ENCODE measurements around the gene SMCR8. TPM values are rescaled to one million over a fixed set of nuclear protein-coding genes. Genes with fewer than 3 reads are reported as not detected.

Gene SMCR8
- polyA plus RNA-seq, 1 of the 3 experiments (the other 2 are of a cell fraction) = 5.6 TPM

GRCh38 chr17:18309202-18309601 lies 5.9 kb upstream of the SMCR8 start:
- no peak overlapping the region for H3K4me2 ChIP-seq
- no peak overlapping the region for H3K27ac ChIP-seq (ENCODE audit: low read depth in 2 of 2, low read length in 1 of 2)
- H3K4me3 ChIP-seq (ENCODE audit: low read depth in 2 of 2, low read length in 1 of 2) = no peak overlapping the region
- H3K27me3 ChIP-seq (ENCODE audit: insufficient read depth) = no peaks in the 10 kb centered on the region
- no peak overlapping the region for H3K9ac ChIP-seq
- WGBS (ENCODE audit: low lambda C conversion rate) = 91% methylated on average over 4 of the region's 4 CpGs
- H4K20me1 ChIP-seq (ENCODE audit: insufficient read depth) = peaks cover 15% of the 10 kb centered on the region
- H3K9me3 ChIP-seq = no peaks in the 10 kb centered on the region
- peaks cover 43 to 46% of the 10 kb centered on the region in 2 experiments for H3K36me3 ChIP-seq (replicated peaks in 1 of 2; ENCODE audit: control insufficient read depth in 1 of 2, insufficient read depth in 2 of 2, low read length in 1 of 2)
- H3F3A ChIP-seq (replicated peaks; ENCODE audit: insufficient read depth) = peaks cover 4% of the 10 kb centered on the region
- TF ChIP-seq TEAD4 (IDR thresholded peaks at IDR 0.05; ENCODE audit: borderline replicate concordance, insufficient read depth) (no peak), POLR2AphosphoS5 (IDR thresholded peaks at IDR 0.05; ENCODE audit: low read depth, low read length) (no peak), EZH2phosphoT487 (IDR thresholded peaks at IDR 0.05; ENCODE audit: borderline replicate concordance, low read depth) (no peak), MEF2A (IDR thresholded peaks at IDR 0.05; ENCODE audit: borderline replicate concordance, low read depth) (no peak), MXI1 (IDR thresholded peaks at IDR 0.05; ENCODE audit: low read depth, low read length) (no peak), FOSL2 (IDR thresholded peaks at IDR 0.05; ENCODE audit: borderline replicate concordance, low read depth) (no peak), RCOR1 (IDR thresholded peaks at IDR 0.05; ENCODE audit: low read length) (no peak), EP300 (IDR thresholded peaks at IDR 0.05; ENCODE audit: borderline replicate concordance in 1 of 2, low read depth in 1 of 2, low read length in 1 of 2) (no peak), FOXJ3 (CRISPR knock-in tag; IDR thresholded peaks at IDR 0.05) (no peak), MAX (IDR thresholded peaks at IDR 0.05; ENCODE audit: low read depth) (no peak), IRF3 (IDR thresholded peaks at IDR 0.05; ENCODE audit: low read depth, low read length) (no peak)
- TF ChIP-seq, protein P1, sequence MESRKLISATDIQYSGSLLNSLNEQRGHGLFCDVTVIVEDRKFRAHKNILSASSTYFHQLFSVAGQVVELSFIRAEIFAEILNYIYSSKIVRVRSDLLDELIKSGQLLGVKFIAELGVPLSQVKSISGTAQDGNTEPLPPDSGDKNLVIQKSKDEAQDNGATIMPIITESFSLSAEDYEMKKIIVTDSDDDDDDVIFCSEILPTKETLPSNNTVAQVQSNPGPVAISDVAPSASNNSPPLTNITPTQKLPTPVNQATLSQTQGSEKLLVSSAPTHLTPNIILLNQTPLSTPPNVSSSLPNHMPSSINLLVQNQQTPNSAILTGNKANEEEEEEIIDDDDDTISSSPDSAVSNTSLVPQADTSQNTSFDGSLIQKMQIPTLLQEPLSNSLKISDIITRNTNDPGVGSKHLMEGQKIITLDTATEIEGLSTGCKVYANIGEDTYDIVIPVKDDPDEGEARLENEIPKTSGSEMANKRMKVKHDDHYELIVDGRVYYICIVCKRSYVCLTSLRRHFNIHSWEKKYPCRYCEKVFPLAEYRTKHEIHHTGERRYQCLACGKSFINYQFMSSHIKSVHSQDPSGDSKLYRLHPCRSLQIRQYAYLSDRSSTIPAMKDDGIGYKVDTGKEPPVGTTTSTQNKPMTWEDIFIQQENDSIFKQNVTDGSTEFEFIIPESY (IDR thresholded peaks at IDR 0.05; ENCODE audit: borderline replicate concordance, low read depth) = no peak
- TF ChIP-seq, protein P2, sequence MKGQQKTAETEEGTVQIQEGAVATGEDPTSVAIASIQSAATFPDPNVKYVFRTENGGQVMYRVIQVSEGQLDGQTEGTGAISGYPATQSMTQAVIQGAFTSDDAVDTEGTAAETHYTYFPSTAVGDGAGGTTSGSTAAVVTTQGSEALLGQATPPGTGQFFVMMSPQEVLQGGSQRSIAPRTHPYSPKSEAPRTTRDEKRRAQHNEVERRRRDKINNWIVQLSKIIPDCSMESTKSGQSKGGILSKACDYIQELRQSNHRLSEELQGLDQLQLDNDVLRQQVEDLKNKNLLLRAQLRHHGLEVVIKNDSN (IDR thresholded peaks at IDR 0.05; ENCODE audit: borderline replicate concordance, low read depth) = no peak
- TF ChIP-seq, protein P3, sequence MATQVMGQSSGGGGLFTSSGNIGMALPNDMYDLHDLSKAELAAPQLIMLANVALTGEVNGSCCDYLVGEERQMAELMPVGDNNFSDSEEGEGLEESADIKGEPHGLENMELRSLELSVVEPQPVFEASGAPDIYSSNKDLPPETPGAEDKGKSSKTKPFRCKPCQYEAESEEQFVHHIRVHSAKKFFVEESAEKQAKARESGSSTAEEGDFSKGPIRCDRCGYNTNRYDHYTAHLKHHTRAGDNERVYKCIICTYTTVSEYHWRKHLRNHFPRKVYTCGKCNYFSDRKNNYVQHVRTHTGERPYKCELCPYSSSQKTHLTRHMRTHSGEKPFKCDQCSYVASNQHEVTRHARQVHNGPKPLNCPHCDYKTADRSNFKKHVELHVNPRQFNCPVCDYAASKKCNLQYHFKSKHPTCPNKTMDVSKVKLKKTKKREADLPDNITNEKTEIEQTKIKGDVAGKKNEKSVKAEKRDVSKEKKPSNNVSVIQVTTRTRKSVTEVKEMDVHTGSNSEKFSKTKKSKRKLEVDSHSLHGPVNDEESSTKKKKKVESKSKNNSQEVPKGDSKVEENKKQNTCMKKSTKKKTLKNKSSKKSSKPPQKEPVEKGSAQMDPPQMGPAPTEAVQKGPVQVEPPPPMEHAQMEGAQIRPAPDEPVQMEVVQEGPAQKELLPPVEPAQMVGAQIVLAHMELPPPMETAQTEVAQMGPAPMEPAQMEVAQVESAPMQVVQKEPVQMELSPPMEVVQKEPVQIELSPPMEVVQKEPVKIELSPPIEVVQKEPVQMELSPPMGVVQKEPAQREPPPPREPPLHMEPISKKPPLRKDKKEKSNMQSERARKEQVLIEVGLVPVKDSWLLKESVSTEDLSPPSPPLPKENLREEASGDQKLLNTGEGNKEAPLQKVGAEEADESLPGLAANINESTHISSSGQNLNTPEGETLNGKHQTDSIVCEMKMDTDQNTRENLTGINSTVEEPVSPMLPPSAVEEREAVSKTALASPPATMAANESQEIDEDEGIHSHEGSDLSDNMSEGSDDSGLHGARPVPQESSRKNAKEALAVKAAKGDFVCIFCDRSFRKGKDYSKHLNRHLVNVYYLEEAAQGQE (IDR thresholded peaks at IDR 0.05; ENCODE audit: low read depth, low read length) = no peak
- DNase-seq = no peak
- no peak overlapping the region for H2AFZ ChIP-seq (ENCODE audit: low read depth)
- peaks cover 76% of the 10 kb centered on the region for H3K79me2 ChIP-seq (ENCODE audit: insufficient read depth)
- ChIA-PET CTCF (no interaction called here), POLR2A (no interaction called here)
- peaks cover 8 to 12% of the 10 kb centered on the region in 2 experiments; a peak in 2 of 4 replicates for H3K4me1 ChIP-seq (ENCODE audit: control insufficient read depth in 1 of 2, insufficient read depth in 2 of 2, low read depth in 1 of 2, low read length in 1 of 2)
- H3K9me2 ChIP-seq = no peaks in the 10 kb centered on the region

Measured in SK-N-SH (cell line).